ENCODE measurements around the gene PTPRU. TPM values are rescaled to one million over a fixed set of nuclear protein-coding genes. Genes with fewer than 3 reads are reported as not detected.

PTPRU gene
- total RNA-seq, 2 donors from 2014 or later: 24.1 to 40.2 TPM

DNA sequence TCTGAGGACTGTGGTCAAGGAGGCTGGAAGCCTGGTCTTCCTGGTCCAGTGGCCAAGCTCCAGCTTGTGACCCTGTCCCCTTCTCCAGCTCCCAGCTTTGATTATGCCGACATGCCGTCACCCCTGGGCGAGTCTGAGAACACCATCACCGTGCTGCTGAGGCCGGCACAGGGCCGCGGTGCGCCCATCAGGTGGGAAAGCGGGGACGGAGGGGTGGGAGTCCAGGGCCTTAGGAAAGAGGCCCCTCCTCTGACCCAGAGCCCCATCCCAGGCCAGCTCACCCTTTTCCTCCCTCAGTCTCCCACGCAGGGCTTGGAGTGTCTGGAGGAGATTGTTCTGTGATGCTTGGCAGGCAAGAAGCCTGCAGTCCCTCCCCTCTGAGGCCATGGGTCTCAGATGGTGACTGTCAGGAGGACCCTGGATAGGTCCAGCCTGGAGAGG lies 43.6 kb downstream of the PTPRU start:
- intact Hi-C loops (cut with DNase I): no loop called here
- WGBS, 2 donors: 95 to 100% methylated on average over 2 to 11 of the region's 11 CpGs
- H3K4me1 ChIP-seq: no peaks in the 10 kb centered on the region
- DNase-seq (no peak), ATAC-seq (no peak)
- H3K36me3 ChIP-seq (replicated peaks in 1 of 2; ENCODE audit: insufficient read depth in 1 of 2, low read depth in 2 of 2): peaks cover 0 to 2% of the 10 kb centered on the region in 2 donors
- no peak overlapping the region for H3K4me3 ChIP-seq
- H3K27me3 ChIP-seq: no peaks in the 10 kb centered on the region
- no peaks in the 10 kb centered on the region for H3K9me3 ChIP-seq
- H3K27ac ChIP-seq: no peak overlapping the region
- TF ChIP-seq, protein P1, sequence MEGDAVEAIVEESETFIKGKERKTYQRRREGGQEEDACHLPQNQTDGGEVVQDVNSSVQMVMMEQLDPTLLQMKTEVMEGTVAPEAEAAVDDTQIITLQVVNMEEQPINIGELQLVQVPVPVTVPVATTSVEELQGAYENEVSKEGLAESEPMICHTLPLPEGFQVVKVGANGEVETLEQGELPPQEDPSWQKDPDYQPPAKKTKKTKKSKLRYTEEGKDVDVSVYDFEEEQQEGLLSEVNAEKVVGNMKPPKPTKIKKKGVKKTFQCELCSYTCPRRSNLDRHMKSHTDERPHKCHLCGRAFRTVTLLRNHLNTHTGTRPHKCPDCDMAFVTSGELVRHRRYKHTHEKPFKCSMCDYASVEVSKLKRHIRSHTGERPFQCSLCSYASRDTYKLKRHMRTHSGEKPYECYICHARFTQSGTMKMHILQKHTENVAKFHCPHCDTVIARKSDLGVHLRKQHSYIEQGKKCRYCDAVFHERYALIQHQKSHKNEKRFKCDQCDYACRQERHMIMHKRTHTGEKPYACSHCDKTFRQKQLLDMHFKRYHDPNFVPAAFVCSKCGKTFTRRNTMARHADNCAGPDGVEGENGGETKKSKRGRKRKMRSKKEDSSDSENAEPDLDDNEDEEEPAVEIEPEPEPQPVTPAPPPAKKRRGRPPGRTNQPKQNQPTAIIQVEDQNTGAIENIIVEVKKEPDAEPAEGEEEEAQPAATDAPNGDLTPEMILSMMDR (IDR thresholded peaks at IDR 0.05): no peak
- no peak for TF ChIP-seq POLR2A (IDR thresholded peaks at IDR 0.05)

DNA sequence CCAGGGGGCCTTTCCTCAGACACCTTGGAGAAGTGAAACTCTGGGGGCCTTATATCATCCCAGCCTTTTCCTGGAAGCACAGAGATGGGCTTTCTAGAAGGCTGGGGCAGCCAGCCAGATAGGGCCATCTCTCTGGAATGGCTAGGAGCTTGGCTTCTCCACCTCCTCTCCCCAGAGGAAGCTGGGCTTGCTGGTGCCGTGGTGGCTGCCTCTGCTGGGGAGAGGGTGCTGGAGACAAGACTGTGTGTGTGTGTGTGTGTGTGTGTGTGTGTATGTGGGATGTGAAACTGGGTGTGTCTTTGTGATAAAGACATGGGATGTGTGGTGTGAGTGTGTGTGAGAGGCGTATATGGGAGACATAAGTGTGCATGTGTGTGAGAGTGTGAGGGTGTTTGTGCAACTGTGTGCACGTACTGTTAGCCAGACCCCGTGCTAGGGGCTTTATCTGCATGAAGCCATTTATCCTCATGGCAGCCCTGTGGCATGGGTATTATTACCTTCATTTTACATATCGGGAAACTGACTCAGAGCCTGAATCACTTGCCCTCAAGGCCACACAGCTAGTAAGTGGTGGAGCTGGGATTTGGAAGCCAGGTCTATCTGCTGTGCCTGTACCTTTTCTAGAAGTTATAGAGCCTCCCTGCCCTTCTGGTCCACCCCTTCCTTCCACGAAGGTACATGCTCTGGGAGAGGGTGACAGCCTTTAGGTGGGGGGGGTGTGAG lies 44.2 kb downstream of the PTPRU start:
- H3K36me3 ChIP-seq (replicated peaks in 1 of 2; ENCODE audit: insufficient read depth in 1 of 2, low read depth in 2 of 2): peaks cover 0 to 2% of the 10 kb centered on the region in 2 donors
- 88% methylated on average over 6 of the region's 6 CpGs for WGBS, 2 donors
- no peak for TF ChIP-seq POLR2A (IDR thresholded peaks at IDR 0.05)
- intact Hi-C loops (cut with DNase I): no loop called here
- H3K27ac ChIP-seq: no peak overlapping the region
- H3K27me3 ChIP-seq: no peaks in the 10 kb centered on the region
- ATAC-seq: no peak
- H3K4me1 ChIP-seq: no peaks in the 10 kb centered on the region
- H3K4me3 ChIP-seq: no peak overlapping the region
- no peaks in the 10 kb centered on the region for H3K9me3 ChIP-seq
- DNase-seq: no peak

DNA sequence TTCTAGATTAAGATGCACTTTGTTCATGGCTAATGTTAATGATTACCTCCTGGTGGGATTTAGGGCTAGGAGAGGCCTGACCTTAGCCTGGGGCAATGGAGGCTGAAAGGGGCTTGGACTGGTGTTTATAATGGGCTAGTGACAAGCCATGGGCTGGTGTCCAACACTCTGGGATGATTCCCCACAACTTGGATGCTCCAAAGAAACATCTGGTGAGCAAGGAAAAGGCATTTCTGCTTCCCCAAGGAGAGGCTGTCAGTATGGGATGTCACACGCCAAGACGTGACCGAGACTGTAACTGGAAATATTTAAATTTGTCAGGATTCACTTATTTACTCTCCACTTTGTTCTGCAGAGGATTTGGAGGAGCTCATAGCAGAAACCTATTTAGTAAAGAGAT lies 45.2 kb downstream of the PTPRU start:
- DNase-seq (no peak), ATAC-seq (no peak)
- H3K4me1 ChIP-seq: no peaks in the 10 kb centered on the region
- intact Hi-C loops (cut with DNase I): no loop called here
- WGBS, 2 donors: 64 to 83% methylated on average over 2 to 3 of the region's 3 CpGs
- no peaks in the 10 kb centered on the region for H3K9me3 ChIP-seq
- TF ChIP-seq POLR2A (IDR thresholded peaks at IDR 0.05): no peak
- TF ChIP-seq, protein P1 (IDR thresholded peaks at IDR 0.05): no peak
- H3K27me3 ChIP-seq: no peaks in the 10 kb centered on the region
- no peak overlapping the region for H3K4me3 ChIP-seq
- no peaks in the 10 kb centered on the region for H3K36me3 ChIP-seq (replicated peaks in 1 of 2; ENCODE audit: insufficient read depth in 1 of 2, low read depth in 2 of 2)
- no peak overlapping the region for H3K27ac ChIP-seq

DNA sequence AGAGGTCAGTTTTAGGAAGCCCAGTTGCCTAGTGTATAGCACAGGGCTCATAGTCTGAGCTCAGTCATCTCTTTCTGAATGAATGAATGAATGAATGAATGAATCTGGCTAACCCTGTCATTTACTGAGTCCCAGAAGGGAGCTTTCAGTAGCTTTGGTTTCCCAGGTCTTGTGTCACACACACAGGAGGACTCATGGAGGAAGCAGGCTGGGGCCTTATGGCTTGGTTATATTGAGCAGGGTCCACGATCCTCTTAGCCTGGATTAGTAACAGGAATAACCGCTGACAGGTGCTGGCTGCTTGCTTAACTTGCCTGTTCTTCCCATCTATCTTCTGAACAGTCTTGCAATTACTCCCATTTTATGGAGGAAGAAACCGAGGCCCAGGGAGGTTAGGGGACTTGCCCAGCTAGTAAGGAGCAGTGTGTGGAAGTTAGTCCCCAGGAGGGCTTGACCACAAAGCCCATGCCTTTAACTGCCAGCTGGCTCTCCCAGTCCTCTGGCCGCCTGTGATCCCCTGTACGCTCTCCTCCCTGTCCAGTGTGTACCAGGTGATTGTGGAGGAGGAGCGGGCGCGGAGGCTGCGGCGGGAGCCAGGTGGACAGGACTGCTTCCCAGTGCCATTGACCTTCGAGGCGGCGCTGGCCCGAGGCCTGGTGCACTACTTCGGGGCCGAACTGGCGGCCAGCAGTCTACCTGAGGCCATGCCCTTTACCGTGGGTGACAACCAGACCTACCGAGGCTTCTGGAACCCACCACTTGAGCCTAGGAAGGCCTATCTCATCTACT lies 46.0 kb downstream of the PTPRU start:
- ATAC-seq (no peak), DNase-seq (no peak)
- no peaks in the 10 kb centered on the region for H3K36me3 ChIP-seq (replicated peaks in 1 of 2; ENCODE audit: insufficient read depth in 1 of 2, low read depth in 2 of 2)
- H3K4me1 ChIP-seq: no peaks in the 10 kb centered on the region
- no peak overlapping the region for H3K4me3 ChIP-seq
- H3K9me3 ChIP-seq: no peaks in the 10 kb centered on the region
- no peak for TF ChIP-seq POLR2A (IDR thresholded peaks at IDR 0.05)
- TF ChIP-seq, protein P1 (IDR thresholded peaks at IDR 0.05): no peak
- WGBS, 2 donors: 94 to 97% methylated on average over 6 to 19 of the region's 19 CpGs
- H3K27me3 ChIP-seq: no peaks in the 10 kb centered on the region
- intact Hi-C loops (cut with DNase I): no loop called here
- H3K27ac ChIP-seq: no peak overlapping the region

DNA sequence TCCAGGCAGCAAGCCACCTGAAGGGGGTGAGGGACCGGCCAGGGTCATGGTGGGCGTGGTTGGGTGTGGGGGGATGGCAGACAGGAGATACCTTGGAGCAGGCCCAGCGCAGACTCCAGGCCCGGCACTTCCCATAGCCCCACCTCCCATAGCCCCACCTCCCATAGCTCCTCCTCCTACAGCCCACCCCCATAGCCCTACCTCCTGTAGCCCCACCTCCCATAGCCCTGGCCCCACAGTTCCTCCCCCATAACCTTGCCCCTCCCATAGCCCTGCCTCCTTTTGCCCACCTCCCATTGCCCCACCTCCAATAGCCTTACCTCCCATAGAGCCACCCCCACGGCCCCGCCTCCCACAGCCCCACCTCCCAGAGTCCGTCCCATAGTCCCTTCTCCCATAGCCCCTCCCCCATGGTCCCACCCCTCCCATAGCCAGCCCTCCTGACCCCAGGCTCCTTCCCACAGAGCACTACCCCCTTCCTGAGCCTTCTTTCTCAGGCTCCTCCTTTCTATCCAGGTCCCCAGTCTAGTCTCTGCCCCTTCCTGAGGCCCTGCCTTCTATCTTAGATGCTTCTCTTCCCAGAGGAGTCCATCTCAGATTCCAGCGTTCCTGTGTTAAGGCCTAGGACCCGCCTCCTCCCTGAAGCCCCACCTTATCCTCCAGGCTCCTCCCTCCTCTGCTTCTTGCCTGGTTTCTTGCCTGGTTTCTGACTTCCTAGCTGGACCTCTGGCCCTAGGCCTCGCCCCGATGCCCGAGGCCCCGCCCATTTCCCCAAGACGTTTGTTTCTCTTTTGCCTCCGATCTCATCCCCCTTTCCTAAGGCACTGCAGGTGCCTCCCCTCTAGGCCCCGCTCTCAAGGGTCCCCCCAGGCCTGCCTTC lies 46.8 kb downstream of the PTPRU start:
- 58 to 75% methylated on average over 14 to 15 of the region's 16 CpGs for WGBS, 2 donors
- Histone ChIP-seq H3K4me1 (no peaks in the 10 kb centered on the region), H3K9me3 (no peaks in the 10 kb centered on the region), H3K27me3 (no peaks in the 10 kb centered on the region), H3K36me3 (replicated peaks in 1 of 2; ENCODE audit: insufficient read depth in 1 of 2, low read depth in 2 of 2) (no peaks in the 10 kb centered on the region), H3K27ac (no peak overlapping the region), H3K4me3 (no peak overlapping the region)
- TF ChIP-seq POLR2A (IDR thresholded peaks at IDR 0.05): no peak
- TF ChIP-seq, protein P1 (IDR thresholded peaks at IDR 0.05): no peak
- intact Hi-C loops (cut with DNase I): no loop called here
- DNase-seq (peak in 1 of 4 donors; percentile 19), ATAC-seq (peak; percentile 45)
